Left forelimb (tissue), 1 donor: Measurements from ENCODE around the gene ITGB2.

ENCODE experiments used
- DNase-seq: peaks from one replicate; pipeline ENCODE4 v3.0.0-alpha.2; 2018; ENCODE audit warnings: low spot score

The ITGB2 gene

GRCh38 chr21:44867999-44868700 lies 52.5 kb downstream of the ITGB2 start:
- DNase-seq: no peak

- no peak for DNase-seq
Measured at GRCh38 chr21:44867464-44867863, 53.2 kb downstream of the ITGB2 start.

- no peak for DNase-seq
Measured at GRCh38 chr21:44866780-44867179, 53.9 kb downstream of the ITGB2 start.

GRCh38 chr21:44865561-44866280 lies 55.0 kb downstream of the ITGB2 start:
- DNase-seq: no peak

GRCh38 chr21:44862869-44863685 lies 57.6 kb downstream of the ITGB2 start:
- no peak for DNase-seq

DNA sequence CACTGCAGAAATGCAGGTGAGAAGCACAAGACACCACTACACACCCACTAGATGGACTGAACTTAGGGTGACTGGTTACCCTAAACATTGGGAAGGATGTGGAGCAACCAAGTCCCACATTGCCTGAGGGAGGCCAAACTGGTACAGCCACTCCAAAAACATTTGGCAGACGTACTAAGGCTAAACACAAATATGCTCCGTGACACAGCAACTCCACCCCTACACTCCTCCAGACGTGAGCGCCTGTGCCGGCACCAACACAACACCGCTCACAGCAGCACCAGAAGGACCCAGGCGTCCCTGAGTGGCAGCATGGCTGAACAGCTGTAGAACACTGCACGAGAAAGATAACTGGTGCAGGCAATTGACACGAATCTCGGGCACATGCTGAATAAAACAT lies 61.9 kb downstream of the ITGB2 start:
- DNase-seq: no peak

DNA sequence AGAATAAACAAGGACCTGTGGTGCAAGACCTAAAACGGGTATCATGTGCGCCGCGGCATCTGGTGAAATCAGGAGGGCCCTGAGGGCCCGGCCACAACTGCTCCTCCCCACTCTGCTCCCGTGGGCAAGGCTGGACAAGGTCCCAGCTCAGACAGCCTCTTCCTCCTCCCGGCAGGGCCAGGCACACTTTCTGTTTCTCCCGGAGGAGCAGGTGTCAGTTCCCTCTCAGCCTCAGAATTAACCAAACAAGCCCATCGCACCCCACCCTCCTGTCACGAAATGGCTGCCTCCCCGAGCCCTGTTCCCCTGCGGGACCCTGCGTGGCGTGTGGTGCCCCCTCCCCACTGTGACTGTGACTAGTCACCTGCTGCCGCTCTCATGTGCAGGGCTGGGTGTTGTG lies 62.4 kb downstream of the ITGB2 start:
- no peak for DNase-seq

DNA sequence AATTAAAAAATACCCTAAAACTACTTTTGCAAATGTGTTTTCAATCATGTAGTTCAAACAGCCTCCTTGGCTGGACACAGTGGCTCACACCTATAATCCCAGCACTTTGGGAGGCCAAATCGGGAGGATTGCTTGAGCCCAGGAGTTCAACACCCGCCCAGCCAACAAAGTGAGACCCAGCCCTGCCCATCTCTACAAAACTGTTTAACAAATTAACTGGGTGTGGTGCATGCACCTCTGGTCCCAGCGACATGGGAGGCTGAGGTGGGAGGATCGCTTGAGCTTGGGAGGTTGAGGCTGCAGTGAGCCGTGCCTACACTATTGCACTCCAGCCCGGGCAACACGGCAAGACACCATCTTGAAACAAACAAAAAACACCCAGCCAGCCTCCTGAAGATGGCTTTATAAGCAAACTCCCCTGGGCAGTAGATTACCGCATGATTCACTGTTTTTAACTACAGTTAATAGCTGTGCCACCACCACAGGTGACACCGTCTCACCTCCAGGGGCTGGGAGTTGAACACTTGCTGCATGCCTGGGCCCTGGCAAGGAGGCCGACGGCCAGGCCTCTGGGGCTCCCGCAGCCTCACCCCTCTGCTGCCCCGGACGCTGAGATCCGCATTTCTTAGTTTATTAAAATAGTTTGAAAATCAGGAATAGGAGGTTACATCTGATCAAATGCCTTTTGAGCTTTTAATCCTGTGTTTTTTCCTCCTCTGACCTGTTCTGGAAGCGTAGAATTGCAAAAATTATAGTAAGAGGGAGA lies 63.4 kb downstream of the ITGB2 start:
- DNase-seq: no peak

- no peak for DNase-seq
Measured at GRCh38 chr21:44856131-44856530, 64.6 kb downstream of the ITGB2 start.

- DNase-seq: no peak
Measured at GRCh38 chr21:44855572-44855971, 65.1 kb downstream of the ITGB2 start.

GRCh38 chr21:44854664-44855446 lies 65.8 kb downstream of the ITGB2 start:
- no peak for DNase-seq

- DNase-seq: no peak
Measured at GRCh38 chr21:44854391-44854663, 66.4 kb downstream of the ITGB2 start.

- no peak for DNase-seq
Measured at GRCh38 chr21:44853601-44854390, 66.9 kb downstream of the ITGB2 start.

DNA sequence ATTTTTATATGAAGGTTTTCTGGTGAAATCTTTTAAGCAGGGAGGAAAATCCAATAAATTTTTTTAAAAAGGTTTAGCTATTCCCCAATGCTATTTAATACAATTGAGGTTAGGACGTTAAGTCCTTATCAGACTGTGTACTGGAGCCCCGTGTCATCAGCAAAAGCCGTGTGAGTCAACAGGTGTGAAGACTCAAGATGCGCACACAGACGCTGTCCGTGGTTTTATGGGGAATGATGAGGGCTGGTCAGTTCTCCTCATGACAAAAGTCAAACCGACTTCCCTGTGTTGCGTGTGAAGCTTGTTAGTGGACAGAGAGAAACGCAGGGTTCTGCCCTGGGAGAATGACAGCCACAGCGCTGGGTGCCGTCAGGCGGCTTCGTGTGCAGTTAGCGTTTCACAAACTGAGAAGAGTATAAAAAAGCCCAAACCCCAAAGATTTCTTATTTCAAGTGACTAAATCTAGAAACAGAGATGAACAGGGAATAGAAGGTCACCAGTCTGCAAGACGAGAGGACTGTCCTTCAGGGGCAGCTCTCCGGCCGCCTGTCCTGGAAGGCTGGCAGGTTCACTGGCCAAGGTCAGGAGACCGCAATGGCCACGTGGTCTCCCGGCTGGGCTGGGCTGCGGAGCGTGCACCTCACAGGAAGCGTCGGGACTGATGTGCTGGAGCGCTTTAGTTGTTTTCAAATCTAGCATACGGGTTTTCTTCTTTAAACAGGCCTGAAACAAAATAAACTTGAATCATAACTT lies 69.6 kb downstream of the ITGB2 start:
- DNase-seq: no peak

DNA sequence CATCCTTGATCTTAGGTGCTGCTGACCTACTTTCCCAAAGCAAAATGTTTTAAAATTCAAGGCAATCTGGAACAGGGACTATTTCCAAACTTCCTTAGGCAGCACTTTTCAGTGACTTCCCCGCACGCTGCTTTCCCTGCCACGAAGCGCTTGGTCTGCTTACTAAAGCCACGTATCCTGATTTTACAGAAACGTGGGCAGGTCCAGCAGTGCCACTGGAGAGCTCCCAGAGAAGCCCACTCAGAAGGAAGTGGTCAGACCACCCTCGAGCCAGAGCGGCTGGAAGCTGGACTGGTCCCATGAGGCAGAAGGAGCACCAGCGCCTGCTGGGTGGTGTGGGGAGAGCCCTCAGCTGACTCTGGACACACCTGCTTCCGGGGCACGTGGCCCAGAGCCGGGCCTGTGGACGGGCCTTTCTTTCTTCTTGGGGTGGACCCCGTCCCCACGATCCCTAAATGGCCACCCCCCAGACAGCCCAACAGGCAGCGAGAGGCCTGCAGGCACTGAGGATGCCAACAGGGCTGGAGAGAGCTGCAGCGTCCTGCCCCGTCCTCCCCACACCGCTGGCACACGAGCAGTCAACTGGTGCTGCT lies 70.4 kb downstream of the ITGB2 start:
- DNase-seq: no peak

DNA sequence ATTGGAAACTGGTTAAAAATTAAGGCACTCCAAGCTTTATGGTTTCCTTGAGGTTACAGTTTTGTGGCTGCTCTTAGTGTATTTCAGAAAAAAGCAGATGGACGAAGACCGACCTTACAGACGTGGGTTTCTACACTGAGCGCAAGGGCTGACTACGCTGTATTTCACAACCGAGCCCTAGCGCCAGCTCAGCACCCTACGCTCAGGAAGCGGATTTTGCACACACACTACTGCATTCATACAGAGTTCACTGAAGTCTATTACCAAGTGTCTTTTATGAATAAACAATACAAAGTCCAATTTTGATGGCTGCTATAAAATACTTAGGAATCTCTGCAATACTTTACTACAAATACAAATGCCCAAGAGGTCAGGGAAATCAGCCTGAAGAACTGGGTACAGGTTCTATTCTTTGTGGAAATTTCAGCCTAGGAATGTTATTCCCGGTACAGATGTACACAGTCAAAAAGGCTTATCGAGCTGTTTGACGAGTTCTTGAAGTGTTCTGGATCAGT lies 71.0 kb downstream of the ITGB2 start:
- DNase-seq: no peak

- DNase-seq: no peak
Measured at GRCh38 chr21:44848821-44849521, 71.7 kb downstream of the ITGB2 start.

DNA sequence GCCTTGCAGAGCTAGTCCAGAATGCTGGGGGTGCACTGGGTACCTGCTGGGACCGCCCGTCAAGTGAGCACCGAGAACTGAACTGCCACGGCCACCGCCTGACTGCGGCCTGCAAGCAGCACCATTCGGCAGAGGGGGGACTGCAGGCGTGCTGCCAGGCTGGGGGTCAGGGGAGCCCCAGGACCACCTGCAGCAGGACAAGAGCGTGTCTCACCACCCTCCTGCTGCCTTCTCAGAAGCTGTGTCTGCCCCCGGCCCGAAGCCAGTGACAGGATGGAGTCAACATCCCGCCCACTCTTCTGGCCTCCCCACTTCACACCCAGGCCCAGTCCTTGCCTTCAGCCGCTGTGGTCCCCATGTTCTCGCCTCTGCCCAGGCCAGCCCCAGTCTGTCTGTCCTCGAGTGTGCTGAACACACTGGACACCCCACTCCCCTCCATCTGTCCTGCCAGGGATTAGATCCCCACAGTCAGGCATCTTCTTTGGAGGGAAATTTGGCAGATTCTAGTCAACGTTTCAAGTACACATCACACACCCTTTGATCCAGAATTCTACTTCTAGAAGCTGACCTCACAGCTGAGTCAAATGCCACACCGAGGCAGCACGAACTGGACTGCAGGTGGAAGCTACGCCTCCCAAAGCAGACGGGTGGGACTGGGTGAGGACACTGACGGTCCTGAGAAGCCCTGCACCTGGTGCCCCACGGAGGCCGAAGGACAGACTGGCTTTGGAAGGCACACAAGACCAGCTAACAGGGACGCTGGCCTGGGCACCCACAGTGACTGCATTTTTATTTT lies 73.2 kb downstream of the ITGB2 start:
- DNase-seq: no peak
